ENCODE results near the gene ICE1. TPM values are rescaled to one million over a fixed set of nuclear protein-coding genes. Genes with fewer than 3 reads are reported as not detected.

ICE1 gene
- polyA plus RNA-seq, 1 donor (not counting 4 experiments of a cell fraction or from before 2014, with no cell fraction given): 18.4 TPM

DNA sequence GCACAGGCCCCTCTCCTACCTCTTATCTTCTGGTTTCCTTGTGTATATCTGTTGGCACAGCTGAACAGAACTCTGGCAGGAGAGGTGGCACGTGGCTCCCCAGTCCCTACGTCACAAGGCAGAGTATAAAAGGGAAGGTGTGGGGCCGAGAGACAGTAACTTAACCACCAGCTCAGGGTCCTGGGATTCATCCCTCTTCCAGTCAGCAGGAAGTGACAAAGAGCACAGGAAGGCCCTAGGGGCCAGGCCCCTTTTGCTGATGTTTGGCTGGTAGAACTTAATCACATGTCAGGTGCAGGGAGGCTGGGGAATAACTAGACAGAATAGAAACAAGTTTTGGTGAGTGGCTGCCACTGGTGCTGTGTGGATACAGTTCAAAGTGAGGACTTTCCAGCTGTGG lies 4.5 kb upstream of the ICE1 start:
- H3K36me3 ChIP-seq (ENCODE audit: control insufficient read depth in 2 of 2, extremely low read depth in 1 of 2, insufficient read depth in 2 of 2, low read length in 2 of 2): no peaks in the 10 kb centered on the region
- no peaks in the 10 kb centered on the region for H3K9me3 ChIP-seq (ENCODE audit: control insufficient read depth, low read depth, low read length)
- no peak overlapping the region for H3K27ac ChIP-seq (ENCODE audit: control insufficient read depth, insufficient read depth, low read length)
- no peak overlapping the region for H3K4me3 ChIP-seq (ENCODE audit: control insufficient read depth in 2 of 3, extremely low read depth in 1 of 3, insufficient read depth in 2 of 3, low read depth in 1 of 3, low read length in 3 of 3)
- peaks cover 9% of the 10 kb centered on the region for H3K4me1 ChIP-seq (ENCODE audit: control insufficient read depth, extremely low read depth, insufficient read depth, low read length)
- DNase-seq (ENCODE audit: low read depth, low spot score) (no peak), FAIRE-seq (no peak)
- no peaks in the 10 kb centered on the region for H3K27me3 ChIP-seq (ENCODE audit: control insufficient read depth, extremely low read depth, insufficient read depth, low read length)
- no peak overlapping the region for H3K4me2 ChIP-seq (ENCODE audit: control insufficient read depth, extremely low read depth, insufficient read depth, low read depth, low read length)
- dilution Hi-C loops (cut with MboI; ENCODE audit: extremely low pct_ligation_motif_present, low sequenced_read_pairs): no loop called here
- H3K9me1 ChIP-seq (ENCODE audit: control insufficient read depth, extremely low read depth, insufficient read depth, low read length): no peaks in the 10 kb centered on the region
- peaks cover 4% of the 10 kb centered on the region for H3K79me2 ChIP-seq (ENCODE audit: control insufficient read depth, insufficient read depth, low read length)
- H2AFZ ChIP-seq (ENCODE audit: control insufficient read depth, low read length): no peak overlapping the region
- no peak overlapping the region for H3K9ac ChIP-seq (ENCODE audit: control insufficient read depth, extremely low read depth, insufficient read depth, low read length)
- TF ChIP-seq, protein P1, sequence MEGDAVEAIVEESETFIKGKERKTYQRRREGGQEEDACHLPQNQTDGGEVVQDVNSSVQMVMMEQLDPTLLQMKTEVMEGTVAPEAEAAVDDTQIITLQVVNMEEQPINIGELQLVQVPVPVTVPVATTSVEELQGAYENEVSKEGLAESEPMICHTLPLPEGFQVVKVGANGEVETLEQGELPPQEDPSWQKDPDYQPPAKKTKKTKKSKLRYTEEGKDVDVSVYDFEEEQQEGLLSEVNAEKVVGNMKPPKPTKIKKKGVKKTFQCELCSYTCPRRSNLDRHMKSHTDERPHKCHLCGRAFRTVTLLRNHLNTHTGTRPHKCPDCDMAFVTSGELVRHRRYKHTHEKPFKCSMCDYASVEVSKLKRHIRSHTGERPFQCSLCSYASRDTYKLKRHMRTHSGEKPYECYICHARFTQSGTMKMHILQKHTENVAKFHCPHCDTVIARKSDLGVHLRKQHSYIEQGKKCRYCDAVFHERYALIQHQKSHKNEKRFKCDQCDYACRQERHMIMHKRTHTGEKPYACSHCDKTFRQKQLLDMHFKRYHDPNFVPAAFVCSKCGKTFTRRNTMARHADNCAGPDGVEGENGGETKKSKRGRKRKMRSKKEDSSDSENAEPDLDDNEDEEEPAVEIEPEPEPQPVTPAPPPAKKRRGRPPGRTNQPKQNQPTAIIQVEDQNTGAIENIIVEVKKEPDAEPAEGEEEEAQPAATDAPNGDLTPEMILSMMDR (optimal IDR thresholded peaks at IDR 0.05 in 1 of 3, IDR thresholded peaks at IDR 0.05 in 1 of 3, conservative IDR thresholded peaks at IDR 0.05 in 1 of 3; ENCODE audit: extremely low read depth in 1 of 3, insufficient read depth in 2 of 3, low read length in 3 of 3): no peak
- TF ChIP-seq EZH2 (IDR thresholded peaks at IDR 0.05; ENCODE audit: low read length): no peak
- no peaks in the 10 kb centered on the region for H4K20me1 ChIP-seq (ENCODE audit: control insufficient read depth, extremely low read depth, insufficient read depth, low read length)

GRCh38 chr5:5418764-5419163 lies 3.7 kb upstream of the ICE1 start:
- DNase-seq (ENCODE audit: low read depth, low spot score) (no peak), FAIRE-seq (no peak)
- Histone ChIP-seq H3K79me2 (ENCODE audit: control insufficient read depth, insufficient read depth, low read length) (peaks cover 12% of the 10 kb centered on the region), H3K4me1 (ENCODE audit: control insufficient read depth, extremely low read depth, insufficient read depth, low read length) (peaks cover 14% of the 10 kb centered on the region), H3K9me1 (ENCODE audit: control insufficient read depth, extremely low read depth, insufficient read depth, low read length) (no peaks in the 10 kb centered on the region), H4K20me1 (ENCODE audit: control insufficient read depth, extremely low read depth, insufficient read depth, low read length) (peaks cover 2% of the 10 kb centered on the region), H3K9ac (ENCODE audit: control insufficient read depth, extremely low read depth, insufficient read depth, low read length) (no peak overlapping the region), H2AFZ (ENCODE audit: control insufficient read depth, low read length) (no peak overlapping the region), H3K36me3 (ENCODE audit: control insufficient read depth in 2 of 2, extremely low read depth in 1 of 2, insufficient read depth in 2 of 2, low read length in 2 of 2) (no peaks in the 10 kb centered on the region), H3K27ac (ENCODE audit: control insufficient read depth, insufficient read depth, low read length) (no peak overlapping the region), H3K4me2 (ENCODE audit: control insufficient read depth, extremely low read depth, insufficient read depth, low read depth, low read length) (no peak overlapping the region), H3K27me3 (ENCODE audit: control insufficient read depth, extremely low read depth, insufficient read depth, low read length) (no peaks in the 10 kb centered on the region), H3K9me3 (ENCODE audit: control insufficient read depth, low read depth, low read length) (no peaks in the 10 kb centered on the region), H3K4me3 (ENCODE audit: control insufficient read depth in 2 of 3, extremely low read depth in 1 of 3, insufficient read depth in 2 of 3, low read depth in 1 of 3, low read length in 3 of 3) (no peak overlapping the region)
- dilution Hi-C loops (cut with MboI; ENCODE audit: extremely low pct_ligation_motif_present, low sequenced_read_pairs): no loop called here
- no peak for TF ChIP-seq EZH2 (IDR thresholded peaks at IDR 0.05; ENCODE audit: low read length)
- TF ChIP-seq, protein P1 (optimal IDR thresholded peaks at IDR 0.05 in 1 of 3, IDR thresholded peaks at IDR 0.05 in 1 of 3, conservative IDR thresholded peaks at IDR 0.05 in 1 of 3; ENCODE audit: extremely low read depth in 1 of 3, insufficient read depth in 2 of 3, low read length in 3 of 3): no peak
